ENCODE results near the gene ZNF738.

The ZNF738 gene

GRCh38 chr19:21423057-21424041 is 64.5 kb downstream of the ZNF738 start:
- no peak for DNase-seq

All from NCI-H446 (cell line).